ENCODE measurements around the gene TMCO4. TPM values are rescaled to one million over a fixed set of nuclear protein-coding genes. Genes with fewer than 3 reads are reported as not detected.

TMCO4 gene
- total and polyA plus RNA-seq, 10 of the 15 experiments (the other 5 are each of a cell fraction or from before 2014, with no cell fraction given) = 2.4 to 20.8 (median 13.0) TPM

- BruUV-seq (replicated peaks) = no TSS peak
- SMC1A ChIA-PET (ENCODE audit: uncharacterized antibody, unreplicated experiment) = interaction anchor here (1.3 to 1.6 kb wide), 2 partner anchors 22 to 105 kb away, joined by 3 read pairs; no protein-coding TSS in a partner anchor
These were observed 9.5 kb upstream of the TMCO4 start for GRCh38 chr1:19809044-19809750.

More at GRCh38 chr1:19809044-19809750, 9.5 kb upstream of the TMCO4 start:
- H3K27ac ChIP-seq (ENCODE audit: control insufficient read depth, insufficient read depth) = no peak overlapping the region
- RAD21 ChIA-PET (ENCODE audit: unreplicated experiment) = interaction anchor here (1.6 to 1.9 kb wide), 2 partner anchors 94 to 98 kb away, joined by 3 to 4 read pairs; no protein-coding TSS in a partner anchor
- H2AFZ ChIP-seq (ENCODE audit: control insufficient read depth, low read depth, low read length) = no peak overlapping the region
- TF ChIP-seq SMAD1 (IDR thresholded peaks at IDR 0.05; ENCODE audit: low read depth, partially characterized antibody) (no peak), REST (IDR thresholded peaks at IDR 0.05; ENCODE audit: low read depth, low read length) (peak; percentile 64)
- H3K79me2 ChIP-seq (ENCODE audit: control insufficient read depth, insufficient read depth, low read length) = no peaks in the 10 kb centered on the region
- ATAC-seq (no peak), FAIRE-seq (no peak), DNase-seq (ENCODE audit: low read depth, low spot score) (no peak)
- POLR2A ChIA-PET = no interaction called here
- no peaks in the 10 kb centered on the region for H3K9me3 ChIP-seq (replicated peaks; ENCODE audit: control insufficient read depth, insufficient read depth, low read length)
- H3K4me3 ChIP-seq = no peak overlapping the region
- CTCF ChIA-PET = interaction anchor here (1.3 to 4.1 kb wide), 5 partner anchors 11 to 148 kb away, joined by 4 to 32 read pairs (median 8); no protein-coding TSS in a partner anchor
- H3K9ac ChIP-seq (ENCODE audit: control insufficient read depth, insufficient read depth, low read length) = no peak overlapping the region
- WGBS (ENCODE audit: insufficient coverage, insufficient replicate concordance, low lambda C conversion rate, missing lambda C conversion rate) = 51% methylated on average over 13 of the region's 13 CpGs
- in situ Hi-C loops (cut with MboI) = loop anchor here (5.0 kb wide), 1 partner anchor 147 kb away; the partner anchor contains the start of gene HTR6
- no peak overlapping the region for H3K4me2 ChIP-seq (ENCODE audit: control insufficient read depth, insufficient read depth)
- no peaks in the 10 kb centered on the region for H3K4me1 ChIP-seq (ENCODE audit: control insufficient read depth, insufficient read depth, low read length)
- intact Hi-C loops (cut with micrococcal nuclease; ENCODE audit: unreplicated experiment) = no loop called here
- H3K27me3 ChIP-seq (replicated peaks in 1 of 2; ENCODE audit: control insufficient read depth in 2 of 2, insufficient read depth in 2 of 2, low read length in 1 of 2) = no peaks in the 10 kb centered on the region; a peak in 1 of 4 replicates
- no peaks in the 10 kb centered on the region for H4K20me1 ChIP-seq (ENCODE audit: control insufficient read depth, insufficient read depth)
- no peaks in the 10 kb centered on the region for H3K36me3 ChIP-seq (ENCODE audit: control insufficient read depth in 2 of 2, insufficient read depth in 2 of 2, low read length in 1 of 2)
